Astrocyte (in vitro differentiated cells and primary cell): ENCODE data around the gene FUT1. TPM values are rescaled to one million over a fixed set of nuclear protein-coding genes. Genes with fewer than 3 reads are reported as not detected.

Source experiments
- DNase-seq: peaks from one replicate; pipeline ENCODE4 v3.0.0-alpha.2; 2010; ENCODE audit warnings: low read depth
- FAIRE-seq: peaks from 2 replicates; lab custom pipeline; 2011; peaks lifted over from hg19 to GRCh38; lab: Jason Lieb, UNC
- H2AFZ ChIP-seq: 2 replicates; pipeline ENCODE4 v1.6.0; 2012; ENCODE audit warnings: low read depth, low read length, inconsistent platforms
- H3K27ac ChIP-seq: 2 replicates; pipeline ENCODE4 v1.5.1; 2011; ENCODE audit warnings: low read depth, low read length, inconsistent platforms
- H3K27me3 ChIP-seq: 2 replicates; pipeline ENCODE4 v1.6.0; 2011; ENCODE audit warnings: low read length, inconsistent platforms; ENCODE audit not compliant: insufficient read depth
- H3K36me3 ChIP-seq: 2 replicates; pipeline ENCODE4 v1.5.1; 2011; ENCODE audit warnings: low read length, inconsistent platforms; ENCODE audit not compliant: insufficient read depth
- H3K4me1 ChIP-seq: 2 replicates; pipeline ENCODE4 v1.5.1; 2011; ENCODE audit warnings: low read length, inconsistent platforms; ENCODE audit not compliant: insufficient read depth
- H3K4me2 ChIP-seq: 2 replicates; pipeline ENCODE4 v1.6.0; 2012; ENCODE audit warnings: low read length, inconsistent platforms
- H3K4me3 ChIP-seq: 2 replicates; pipeline ENCODE4 v1.5.1; 2011; ENCODE audit warnings: low read depth, mild to moderate bottlenecking, low read length, inconsistent platforms; ENCODE audit not compliant: insufficient read depth
- H3K79me2 ChIP-seq: 2 replicates; pipeline ENCODE4 v1.6.0; 2012; ENCODE audit warnings: mild to moderate bottlenecking, low read length, inconsistent platforms; ENCODE audit not compliant: insufficient read depth
- H3K9ac ChIP-seq: 2 replicates; pipeline ENCODE4 v1.6.0; 2012; ENCODE audit warnings: mild to moderate bottlenecking, low read length, inconsistent platforms
- H3K9me3 ChIP-seq: 2 replicates; pipeline ENCODE4 v1.5.1; 2012; ENCODE audit warnings: low read depth, mild to moderate bottlenecking, low read length, inconsistent platforms; ENCODE audit not compliant: insufficient read depth
- H4K20me1 ChIP-seq: 2 replicates; pipeline ENCODE4 v1.6.0; 2012; ENCODE audit warnings: low read length, inconsistent platforms; ENCODE audit not compliant: insufficient read depth
- H3K27ac Mint-ChIP-seq: one replicate; pipeline ENCODE4 v1.8.0; 2021; ENCODE audit warnings: mild to moderate bottlenecking, mixed read lengths; ENCODE audit not compliant: unreplicated experiment
- H3K27me3 Mint-ChIP-seq: one replicate; pipeline ENCODE4 v1.8.0; 2021; ENCODE audit warnings: low read depth, mixed read lengths; ENCODE audit not compliant: unreplicated experiment
- H3K36me3 Mint-ChIP-seq: one replicate; pipeline ENCODE4 v1.8.0; 2021; ENCODE audit warnings: low read depth, mixed read lengths; ENCODE audit not compliant: unreplicated experiment
- H3K4me1 Mint-ChIP-seq: one replicate; pipeline ENCODE4 v1.8.0; 2021; ENCODE audit warnings: low read depth, mixed read lengths; ENCODE audit not compliant: unreplicated experiment
- H3K4me3 Mint-ChIP-seq: one replicate; pipeline ENCODE4 v1.8.0; 2021; ENCODE audit warnings: mild to moderate bottlenecking, moderate library complexity, mixed read lengths; ENCODE audit not compliant: unreplicated experiment
- H3K9me3 Mint-ChIP-seq: one replicate; pipeline ENCODE4 v1.8.0; 2021; ENCODE audit warnings: mild to moderate bottlenecking, mixed read lengths; ENCODE audit not compliant: unreplicated experiment
- EZH2 ChIP-seq: IDR thresholded peaks from 2 replicates; pipeline ENCODE4 v1.6.1; 2012; ENCODE audit warnings: mild to moderate bottlenecking, low read length, inconsistent platforms; ENCODE audit not compliant: insufficient read depth
- total RNA-seq: library from RNA; stranded (reverse); gene quantifications from 2 replicates; pipeline ENCODE4 v1.2.1, GENCODE V29; 2021
- TF ChIP-seq, protein P1 (sequence below): IDR thresholded peaks from 2 replicates; pipeline ENCODE4 v1.5.1; 2011; ENCODE audit warnings: low read depth, mild to moderate bottlenecking, inconsistent platforms, low read length, moderate library complexity; ENCODE audit not compliant: insufficient read depth

FUT1 gene
- total RNA-seq, 1 donor from 2014 or later = 0.91 TPM

DNA sequence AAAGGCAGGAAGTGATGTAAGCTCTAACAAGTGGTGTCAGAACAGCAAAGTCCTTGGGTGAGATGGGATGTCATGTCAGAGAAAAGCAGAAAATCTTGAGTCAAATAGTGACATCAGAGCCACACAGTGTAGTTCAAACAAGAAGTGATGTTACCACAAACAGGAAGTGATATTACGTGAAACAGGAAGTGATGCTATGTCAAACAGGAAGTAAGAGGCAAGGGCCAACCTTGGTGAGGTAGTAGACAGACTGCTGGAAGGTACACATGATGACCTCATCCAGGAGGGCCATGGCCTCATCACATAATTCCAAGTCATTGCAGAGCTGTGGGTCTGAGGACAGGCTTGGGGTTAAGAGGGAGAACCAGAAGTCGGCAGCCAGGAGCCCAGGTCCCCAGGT, 25.9 kb downstream of the FUT1 start:
- H4K20me1 ChIP-seq = no peaks in the 10 kb centered on the region
- peaks cover 9% of the 10 kb centered on the region for H3K9me3 Mint-ChIP-seq
- peaks cover 8% of the 10 kb centered on the region for H3K4me1 Mint-ChIP-seq
- H2AFZ ChIP-seq = no peak overlapping the region
- H3K4me3 ChIP-seq = no peak overlapping the region
- no peaks in the 10 kb centered on the region for H3K36me3 ChIP-seq
- H3K79me2 ChIP-seq = no peaks in the 10 kb centered on the region
- no peak overlapping the region for H3K9ac ChIP-seq
- H3K4me3 Mint-ChIP-seq = no peak overlapping the region
- H3K4me1 ChIP-seq = peaks cover 6% of the 10 kb centered on the region
- peaks cover 2% of the 10 kb centered on the region for H3K36me3 Mint-ChIP-seq
- no peak overlapping the region for H3K4me2 ChIP-seq
- no peak overlapping the region for H3K27ac Mint-ChIP-seq
- no peaks in the 10 kb centered on the region for H3K27me3 ChIP-seq
- peaks cover 4% of the 10 kb centered on the region for H3K27me3 Mint-ChIP-seq
- H3K27ac ChIP-seq = no peak overlapping the region
- no peak for DNase-seq
- no peaks in the 10 kb centered on the region for H3K9me3 ChIP-seq
- no peak for FAIRE-seq
- TF ChIP-seq EZH2 = no peak
- TF ChIP-seq, protein P1, sequence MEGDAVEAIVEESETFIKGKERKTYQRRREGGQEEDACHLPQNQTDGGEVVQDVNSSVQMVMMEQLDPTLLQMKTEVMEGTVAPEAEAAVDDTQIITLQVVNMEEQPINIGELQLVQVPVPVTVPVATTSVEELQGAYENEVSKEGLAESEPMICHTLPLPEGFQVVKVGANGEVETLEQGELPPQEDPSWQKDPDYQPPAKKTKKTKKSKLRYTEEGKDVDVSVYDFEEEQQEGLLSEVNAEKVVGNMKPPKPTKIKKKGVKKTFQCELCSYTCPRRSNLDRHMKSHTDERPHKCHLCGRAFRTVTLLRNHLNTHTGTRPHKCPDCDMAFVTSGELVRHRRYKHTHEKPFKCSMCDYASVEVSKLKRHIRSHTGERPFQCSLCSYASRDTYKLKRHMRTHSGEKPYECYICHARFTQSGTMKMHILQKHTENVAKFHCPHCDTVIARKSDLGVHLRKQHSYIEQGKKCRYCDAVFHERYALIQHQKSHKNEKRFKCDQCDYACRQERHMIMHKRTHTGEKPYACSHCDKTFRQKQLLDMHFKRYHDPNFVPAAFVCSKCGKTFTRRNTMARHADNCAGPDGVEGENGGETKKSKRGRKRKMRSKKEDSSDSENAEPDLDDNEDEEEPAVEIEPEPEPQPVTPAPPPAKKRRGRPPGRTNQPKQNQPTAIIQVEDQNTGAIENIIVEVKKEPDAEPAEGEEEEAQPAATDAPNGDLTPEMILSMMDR = no peak

DNA sequence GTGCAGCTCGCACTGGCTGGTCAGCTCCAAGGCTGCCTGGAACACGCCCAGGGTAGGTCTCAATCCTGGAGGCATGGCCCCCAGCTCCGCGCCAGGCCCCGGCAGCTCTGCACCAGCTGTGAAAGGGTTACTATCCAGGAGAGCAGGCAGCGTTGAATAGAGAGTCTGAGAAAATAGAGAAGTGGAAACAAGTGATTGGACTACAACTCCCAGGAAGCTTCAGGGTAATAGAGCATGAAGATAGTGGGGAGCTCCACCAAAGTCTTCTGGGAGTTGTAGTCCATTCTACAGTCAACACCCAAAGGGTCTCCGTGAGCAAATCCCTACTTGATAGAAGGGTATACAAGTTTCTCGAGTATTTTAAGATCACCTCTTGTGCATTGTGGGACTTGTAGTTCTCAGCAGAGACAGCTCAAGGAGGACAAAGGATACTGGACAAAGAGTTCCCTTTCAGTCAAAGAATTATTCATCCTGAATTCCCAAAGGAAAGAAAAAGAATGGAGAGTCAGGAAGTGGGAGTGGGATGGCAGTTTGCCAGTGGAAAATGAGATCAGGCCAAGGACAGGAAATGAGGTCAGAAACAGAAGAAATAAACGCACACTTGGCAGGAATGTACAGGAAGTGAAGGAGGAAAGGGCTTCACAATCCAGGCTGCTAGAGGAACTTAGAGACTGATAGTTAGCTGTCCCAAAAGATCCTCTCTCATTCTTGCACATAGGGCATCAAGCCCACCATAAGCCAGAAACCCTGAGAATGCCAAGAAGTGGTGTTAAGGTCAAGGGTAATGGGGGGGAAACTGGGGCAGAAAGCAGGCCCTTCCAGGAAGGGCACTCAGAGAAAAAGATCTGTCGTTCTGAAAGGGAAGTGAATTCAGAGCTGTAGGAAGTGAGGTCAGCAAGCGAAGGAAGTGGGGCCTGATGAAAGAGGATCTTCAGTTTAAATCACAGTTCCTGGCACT, 27.4 kb downstream of the FUT1 start:
- Mint-ChIP-seq H3K27ac (peak overlapping the region; percentile 81), H3K4me3 (peak overlapping the region; percentile 37), H3K9me3 (peaks cover 9% of the 10 kb centered on the region), H3K27me3 (no peaks in the 10 kb centered on the region), H3K36me3 (peaks cover 2% of the 10 kb centered on the region), H3K4me1 (peaks cover 8% of the 10 kb centered on the region)
- no peaks in the 10 kb centered on the region for H3K79me2 ChIP-seq
- peak overlapping the region; percentile 8 for H3K4me3 ChIP-seq
- H3K9me3 ChIP-seq = no peaks in the 10 kb centered on the region
- peak overlapping the region; percentile 56 for H3K4me2 ChIP-seq
- peaks cover 10% of the 10 kb centered on the region for H3K4me1 ChIP-seq
- TF ChIP-seq, protein P1 = no peak
- TF ChIP-seq EZH2 = no peak
- H3K27me3 ChIP-seq = no peaks in the 10 kb centered on the region
- no peak for FAIRE-seq
- no peaks in the 10 kb centered on the region for H3K36me3 ChIP-seq
- H3K27ac ChIP-seq = peak overlapping the region; percentile 72
- peak overlapping the region; percentile 77 for H2AFZ ChIP-seq
- DNase-seq = peak; percentile 71
- H3K9ac ChIP-seq = peak overlapping the region; percentile 27
- H4K20me1 ChIP-seq = no peaks in the 10 kb centered on the region

DNA sequence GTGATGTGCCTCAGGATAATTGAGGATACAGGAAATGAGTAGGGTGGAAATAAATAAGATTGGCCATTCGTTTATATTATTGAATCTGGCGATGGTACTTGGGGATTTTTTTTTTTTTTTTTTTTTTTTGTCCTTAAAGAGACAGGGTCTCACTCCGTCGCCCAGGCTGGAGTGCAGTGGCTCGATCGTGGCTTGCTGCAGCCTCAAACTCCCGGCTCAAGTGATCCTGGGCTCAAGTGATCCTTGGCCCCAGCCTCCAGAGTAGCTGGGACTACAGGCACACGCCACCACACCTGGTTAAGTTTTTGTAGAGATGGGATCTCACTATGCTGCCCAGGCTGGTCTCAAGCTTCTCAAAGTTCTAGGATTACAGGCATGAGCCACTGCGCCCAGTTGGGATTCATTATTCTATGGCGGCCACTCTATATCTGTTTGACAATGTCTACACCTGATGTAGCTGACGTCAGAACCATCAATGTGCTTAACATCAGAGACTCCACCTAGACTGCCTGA, 30.2 kb downstream of the FUT1 start:
- Histone ChIP-seq H3K9ac (no peak overlapping the region), H3K27me3 (no peaks in the 10 kb centered on the region), H4K20me1 (no peaks in the 10 kb centered on the region), H3K4me1 (peaks cover 10% of the 10 kb centered on the region), H2AFZ (no peak overlapping the region), H3K36me3 (no peaks in the 10 kb centered on the region), H3K4me3 (no peak overlapping the region), H3K9me3 (no peaks in the 10 kb centered on the region), H3K27ac (no peak overlapping the region), H3K4me2 (no peak overlapping the region), H3K79me2 (no peaks in the 10 kb centered on the region)
- Mint-ChIP-seq H3K4me1 (peaks cover 8% of the 10 kb centered on the region), H3K4me3 (peak overlapping the region; percentile 50), H3K9me3 (peaks cover 7% of the 10 kb centered on the region), H3K27ac (no peak overlapping the region), H3K36me3 (peaks cover 2% of the 10 kb centered on the region), H3K27me3 (no peaks in the 10 kb centered on the region)
- DNase-seq (no peak), FAIRE-seq (no peak)
- TF ChIP-seq, protein P1 = no peak
- TF ChIP-seq EZH2 = no peak
